ENCODE results near the gene CACUL1. TPM values are rescaled to one million over a fixed set of nuclear protein-coding genes. Genes with fewer than 3 reads are reported as not detected.

CACUL1 gene
- total and polyA plus RNA-seq, 9 of the 15 experiments (the other 6 are each of a cell fraction or from before 2014, with no cell fraction given), result 4.5 to 17.1 (median 13.5) TPM

GRCh38 chr10:118664321-118664720, 90.4 kb downstream of the CACUL1 start (continued):
- TF ChIP-seq, protein P1, sequence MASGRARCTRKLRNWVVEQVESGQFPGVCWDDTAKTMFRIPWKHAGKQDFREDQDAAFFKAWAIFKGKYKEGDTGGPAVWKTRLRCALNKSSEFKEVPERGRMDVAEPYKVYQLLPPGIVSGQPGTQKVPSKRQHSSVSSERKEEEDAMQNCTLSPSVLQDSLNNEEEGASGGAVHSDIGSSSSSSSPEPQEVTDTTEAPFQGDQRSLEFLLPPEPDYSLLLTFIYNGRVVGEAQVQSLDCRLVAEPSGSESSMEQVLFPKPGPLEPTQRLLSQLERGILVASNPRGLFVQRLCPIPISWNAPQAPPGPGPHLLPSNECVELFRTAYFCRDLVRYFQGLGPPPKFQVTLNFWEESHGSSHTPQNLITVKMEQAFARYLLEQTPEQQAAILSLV (tag; IDR thresholded peaks at IDR 0.05), result no peak
- TF ChIP-seq EP400 (IDR thresholded peaks at IDR 0.05), result no peak
- TF ChIP-seq FUS (optimal IDR thresholded peaks at IDR 0.05; ENCODE audit: low read depth, low read length), result no peak
- TF ChIP-seq, protein P2, sequence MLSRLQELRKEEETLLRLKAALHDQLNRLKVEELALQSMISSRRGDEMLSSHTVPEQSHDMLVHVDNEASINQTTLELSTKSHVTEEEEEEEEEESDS (CRISPR knock-in tag; IDR thresholded peaks at IDR 0.05), result no peak
- no peak for TF ChIP-seq SMAD3 (CRISPR knock-in tag; conservative IDR thresholded peaks at IDR 0.05)
- TF ChIP-seq PHF21A (IDR thresholded peaks at IDR 0.05; ENCODE audit: borderline replicate concordance, low read depth), result no peak
- TF ChIP-seq RBM39 (optimal IDR thresholded peaks at IDR 0.05; ENCODE audit: low read depth, low read length), result no peak
- TF ChIP-seq SMARCA4 (IDR thresholded peaks at IDR 0.05), result no peak

- H3K79me2 ChIP-seq (ENCODE audit: control insufficient read depth, insufficient read depth, low read length), result no peaks in the 10 kb centered on the region
- FAIRE-seq (no peak), ATAC-seq (no peak), DNase-seq (ENCODE audit: extremely low read depth in 1 of 4, low spot score in 3 of 4) (no peak)
- no peaks in the 10 kb centered on the region for H3K9me3 ChIP-seq (replicated peaks; ENCODE audit: control insufficient read depth, insufficient read depth, low read depth, low read length)
- CTCF ChIA-PET (ENCODE audit: low intra/inter-chr PET ratio), result no interaction called here
- H2AFZ ChIP-seq (ENCODE audit: low read depth, low read length), result no peak overlapping the region
- no peaks in the 10 kb centered on the region for H3K36me3 ChIP-seq (ENCODE audit: control insufficient read depth, insufficient read depth, low read length)
- H3K4me3 ChIP-seq, result no peak overlapping the region
- H3K27ac ChIP-seq (ENCODE audit: extremely low read depth, low read depth, low read length), result no peak overlapping the region
- no peaks in the 10 kb centered on the region for H3K27me3 ChIP-seq (ENCODE audit: control insufficient read depth in 2 of 2, insufficient read depth in 2 of 2, low read length in 2 of 2)
- in situ Hi-C loops (cut with MboI), result no loop called here
- no peak overlapping the region for H3K4me2 ChIP-seq (ENCODE audit: insufficient read depth, low read length)
- intact Hi-C loops (cut with micrococcal nuclease), result no loop called here
- POLR2A ChIA-PET, result interaction anchor here (1.2 kb wide), 1 partner anchor 9 kb away, joined by 4 read pairs; no protein-coding TSS in a partner anchor
- H3K9ac ChIP-seq (ENCODE audit: insufficient read depth in 1 of 2, low read depth in 2 of 2, low read length in 2 of 2), result no peak overlapping the region
- no peaks in the 10 kb centered on the region for H3K9me1 ChIP-seq (ENCODE audit: control insufficient read depth, insufficient read depth, low read length)
- no peaks in the 10 kb centered on the region for H4K20me1 ChIP-seq (replicated peaks; ENCODE audit: control insufficient read depth, insufficient read depth, low read length)
- 4% methylated on average over 3 of the region's 3 CpGs for WGBS (ENCODE audit: insufficient coverage, low coverage, missing lambda C conversion rate)
- no TSS peak for BruUV-seq (replicated peaks)
- peak; percentile 34 for TF ChIP-seq ZNF146 (CRISPR knock-in tag; IDR thresholded peaks at IDR 0.05; ENCODE audit: unreplicated experiment)
- TF ChIP-seq ZBTB2 (IDR thresholded peaks at IDR 0.05), result no peak
- TF ChIP-seq ZBTB26 (CRISPR knock-in tag; IDR thresholded peaks at IDR 0.05), result no peak
- H3K4me1 ChIP-seq (replicated peaks in 1 of 2; ENCODE audit: control insufficient read depth in 2 of 2, insufficient read depth in 2 of 2, low read length in 2 of 2), result no peaks in the 10 kb centered on the region; a peak in 1 of 5 replicates
Measured at GRCh38 chr10:118663176-118663575, 91.6 kb downstream of the CACUL1 start.

Data from K562 (cell line).